Stimulated activated CD8-positive, alpha-beta memory T cell treated with anti-CD3 and anti-CD28 coated beads, Interleukin-2, amount 100 ng/mL, for 1 hour (primary cell): Measurements from ENCODE around the gene CUL9.

Source experiments
- DNase-seq, 2 donors: peaks; one replicate each; pipeline ENCODE4 v3.0.0-alpha.2; 2020; ENCODE audit warnings: low read depth in 2 of 2

CUL9 gene

DNA sequence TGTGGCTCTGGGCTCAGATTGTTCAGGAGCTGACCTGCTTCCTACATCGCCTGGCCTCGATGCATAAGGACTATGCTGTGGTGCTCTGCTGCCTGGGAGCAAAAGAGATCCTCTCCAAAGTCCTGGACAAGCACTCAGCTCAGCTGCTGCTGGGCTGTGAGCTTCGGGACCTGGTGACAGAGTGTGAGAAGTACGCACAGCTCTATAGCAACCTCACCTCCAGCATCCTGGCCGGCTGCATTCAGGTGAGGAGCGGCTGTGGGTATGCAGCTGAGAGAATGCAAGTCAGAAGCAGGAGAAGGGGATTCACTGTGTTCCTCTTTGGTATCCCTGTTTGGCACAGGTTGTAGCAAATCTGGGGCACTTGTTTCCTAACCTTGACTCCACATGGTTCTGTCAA is 17.9 kb downstream of the CUL9 start:
- DNase-seq: no peak

- DNase-seq: no peak
These were observed 18.5 kb downstream of the CUL9 start for GRCh38 chr6:43200541-43200940.

- no peak for DNase-seq
These were observed 20.5 kb downstream of the CUL9 start for GRCh38 chr6:43202451-43202850.

DNA sequence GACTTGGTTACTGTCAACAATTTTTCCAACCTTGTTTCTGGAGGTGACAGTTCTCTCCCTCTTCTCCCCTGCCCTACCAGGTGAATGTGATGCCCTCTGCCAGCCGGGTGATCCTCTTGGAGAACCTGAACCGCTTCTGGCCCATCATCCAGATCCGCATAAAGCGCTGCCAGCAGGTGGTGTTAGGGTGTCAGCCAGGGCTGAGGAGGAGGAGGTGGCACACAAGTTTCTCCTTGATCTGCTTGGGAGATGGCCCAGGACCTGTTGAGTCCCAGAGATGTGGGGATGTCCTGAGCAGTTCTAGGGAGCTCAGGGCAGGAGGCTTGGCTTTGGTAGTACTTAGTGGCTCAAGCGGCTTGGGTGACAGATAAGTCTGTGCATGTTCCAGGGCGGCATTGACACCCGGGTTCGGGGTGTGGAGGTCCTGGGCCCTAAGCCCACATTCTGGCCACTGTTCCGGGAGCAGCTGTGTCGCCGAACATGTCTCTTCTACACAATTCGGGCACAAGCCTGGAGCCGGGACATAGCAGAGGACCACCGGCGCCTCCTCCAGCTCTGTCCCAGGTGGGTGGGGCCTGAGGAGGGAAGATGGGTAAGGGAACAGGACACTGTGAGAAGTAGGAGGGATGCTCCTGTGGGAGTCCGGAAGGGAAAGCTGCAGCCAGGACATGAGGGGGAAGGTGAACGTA is 21.2 kb downstream of the CUL9 start:
- DNase-seq: no peak

DNA sequence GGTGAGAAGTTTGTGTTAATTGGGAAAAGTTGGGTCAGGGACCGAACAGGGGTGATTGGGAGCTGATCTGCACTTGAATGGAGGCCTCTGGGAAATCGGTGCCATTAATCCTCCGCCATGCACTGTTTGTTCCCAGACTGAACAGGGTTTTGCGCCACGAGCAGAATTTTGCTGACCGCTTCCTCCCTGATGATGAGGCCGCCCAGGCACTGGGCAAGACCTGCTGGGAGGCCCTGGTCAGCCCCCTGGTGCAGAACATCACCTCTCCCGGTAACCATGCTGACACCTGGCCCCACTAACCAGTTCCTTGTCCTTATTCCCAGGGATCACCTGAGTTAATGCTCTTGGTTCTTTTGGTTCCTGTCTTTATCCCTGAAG is 21.7 kb downstream of the CUL9 start:
- no peak for DNase-seq

GRCh38 chr6:43204271-43205105 is 22.5 kb downstream of the CUL9 start:
- DNase-seq: no peak

- no peak for DNase-seq
These were observed 23.9 kb downstream of the CUL9 start for GRCh38 chr6:43205849-43206248.

DNA sequence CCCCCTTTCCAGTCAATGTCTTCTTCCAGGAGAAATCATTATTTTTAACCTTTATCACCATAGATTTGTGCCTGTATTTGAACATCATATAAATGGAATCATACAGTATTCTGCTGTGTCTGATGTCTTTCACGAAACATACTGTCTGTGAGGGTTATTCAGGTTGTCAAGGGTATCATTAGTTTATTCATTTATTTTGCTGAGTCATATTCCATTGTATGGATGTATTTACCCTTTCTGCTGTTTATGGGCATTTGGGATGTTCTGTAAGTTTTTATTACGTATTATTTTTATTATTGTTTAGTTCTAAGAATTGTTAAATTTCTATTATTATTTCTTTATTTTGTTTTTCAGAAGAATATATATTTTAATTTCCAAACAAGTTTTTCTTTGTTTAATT is 25.3 kb downstream of the CUL9 start:
- DNase-seq: no peak

GRCh38 chr6:43211955-43212354 is 30.0 kb downstream of the CUL9 start:
- DNase-seq: no peak

DNA sequence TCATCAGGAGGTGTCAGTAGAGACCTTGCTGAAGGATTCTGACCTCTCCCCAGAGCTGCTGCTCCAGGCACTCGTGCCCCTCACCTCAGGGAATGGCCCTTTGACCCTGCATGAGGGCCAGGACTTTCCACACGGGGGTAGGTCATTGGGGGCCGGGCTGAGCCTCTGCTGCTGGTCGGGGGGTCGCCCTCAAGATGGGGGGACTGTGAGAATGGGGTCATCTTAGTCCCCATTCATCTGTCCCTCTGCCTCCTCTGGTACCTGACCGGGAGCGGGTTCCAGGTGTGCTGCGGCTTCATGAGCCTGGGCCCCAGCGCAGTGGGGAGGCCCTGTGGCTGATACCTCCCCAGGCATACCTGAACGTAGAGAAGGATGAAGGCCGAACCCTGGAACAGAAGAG is 31.4 kb downstream of the CUL9 start:
- no peak for DNase-seq

GRCh38 chr6:43215066-43215465 is 33.1 kb downstream of the CUL9 start:
- DNase-seq: no peak

DNA sequence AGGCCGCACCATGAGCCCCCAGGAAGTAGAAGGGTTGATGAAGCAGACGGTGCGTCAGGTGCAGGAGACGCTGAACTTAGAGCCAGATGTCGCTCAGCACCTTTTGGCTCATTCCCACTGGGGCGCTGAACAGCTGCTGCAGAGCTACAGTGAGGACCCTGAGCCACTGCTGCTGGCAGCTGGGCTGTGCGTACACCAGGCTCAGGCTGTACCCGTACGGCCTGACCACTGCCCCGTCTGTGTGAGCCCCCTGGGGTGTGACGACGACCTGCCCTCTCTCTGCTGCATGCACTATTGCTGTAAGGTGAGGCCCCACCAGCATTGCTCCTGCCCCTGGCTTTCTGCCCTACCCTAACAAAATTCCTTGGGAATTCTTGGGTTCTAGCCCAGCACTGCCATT is 34.2 kb downstream of the CUL9 start:
- DNase-seq: no peak

- DNase-seq: no peak
These were observed 35.4 kb downstream of the CUL9 start for GRCh38 chr6:43217351-43217750.

GRCh38 chr6:43219119-43219518 is 37.1 kb downstream of the CUL9 start:
- DNase-seq: no peak

DNA sequence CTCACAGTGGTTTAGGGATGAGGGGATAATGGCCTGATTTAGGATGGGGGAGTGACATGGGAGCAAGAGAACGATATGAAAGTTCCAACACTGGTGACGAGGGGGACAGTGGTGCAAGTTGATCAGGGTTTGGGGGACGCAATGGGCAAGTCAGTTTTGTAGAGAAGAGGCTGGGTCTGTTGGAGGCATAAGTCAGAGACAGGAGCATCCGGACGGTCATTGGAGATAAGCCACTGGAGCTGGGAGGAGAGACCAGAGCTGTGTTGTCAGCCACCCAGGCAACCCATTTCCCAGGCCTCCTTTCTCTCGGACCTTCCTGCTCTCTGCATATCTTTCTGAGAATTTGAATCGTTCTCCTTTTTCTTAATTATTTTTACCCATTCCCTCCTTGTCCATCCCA is 37.8 kb downstream of the CUL9 start:
- DNase-seq: no peak

GRCh38 chr6:43220439-43220951 is 38.5 kb downstream of the CUL9 start:
- no peak for DNase-seq

GRCh38 chr6:43221046-43221972 is 39.3 kb downstream of the CUL9 start:
- DNase-seq: no peak

DNA sequence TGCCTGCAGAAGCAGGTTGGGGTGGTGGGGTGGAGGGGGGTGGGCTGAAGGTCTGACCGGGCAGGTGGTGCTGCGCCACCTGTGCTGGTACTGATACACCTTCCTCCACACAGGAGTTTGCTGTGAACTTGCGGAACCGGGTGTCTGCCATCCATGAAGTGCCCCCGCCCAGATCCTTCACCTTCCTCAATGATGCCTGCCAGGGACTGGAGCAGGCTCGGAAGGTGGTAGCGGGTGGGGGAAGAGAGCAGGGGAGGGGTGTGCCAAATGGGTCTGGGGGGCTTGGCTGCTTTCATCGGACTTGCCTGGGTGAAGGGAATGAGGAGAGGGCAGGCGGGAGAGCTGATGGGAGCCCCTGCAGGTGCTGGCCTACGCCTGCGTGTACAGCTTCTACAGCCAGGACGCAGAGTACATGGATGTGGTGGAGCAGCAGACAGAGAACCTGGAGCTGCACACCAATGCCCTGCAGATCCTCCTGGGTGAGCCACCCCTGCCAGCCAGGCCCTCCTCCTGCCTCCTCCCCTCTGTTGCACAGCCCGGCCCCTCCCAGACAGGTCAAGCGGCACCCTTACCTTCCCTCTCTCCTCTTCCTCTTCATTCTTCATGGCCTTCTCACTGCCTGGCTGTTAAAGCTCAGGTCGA is 40.5 kb downstream of the CUL9 start:
- DNase-seq: no peak

DNA sequence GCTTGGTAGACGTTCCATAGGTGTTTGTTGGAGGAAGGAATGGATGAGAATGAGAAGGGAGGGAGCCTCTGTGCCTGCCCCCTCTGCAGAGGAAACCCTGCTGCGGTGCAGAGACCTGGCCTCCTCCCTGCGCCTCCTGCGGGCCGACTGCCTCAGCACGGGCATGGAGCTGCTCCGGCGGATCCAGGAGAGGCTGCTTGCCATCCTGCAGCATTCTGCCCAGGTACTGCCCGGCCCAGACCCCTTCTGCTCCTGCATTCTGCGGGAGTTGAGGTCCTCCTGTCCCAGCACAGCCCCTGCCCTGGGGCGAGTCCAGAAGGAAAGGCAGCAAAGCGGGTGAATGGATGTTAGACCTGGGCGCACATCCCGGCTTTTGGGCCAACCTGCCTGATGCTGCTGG is 41.2 kb downstream of the CUL9 start:
- no peak for DNase-seq

DNA sequence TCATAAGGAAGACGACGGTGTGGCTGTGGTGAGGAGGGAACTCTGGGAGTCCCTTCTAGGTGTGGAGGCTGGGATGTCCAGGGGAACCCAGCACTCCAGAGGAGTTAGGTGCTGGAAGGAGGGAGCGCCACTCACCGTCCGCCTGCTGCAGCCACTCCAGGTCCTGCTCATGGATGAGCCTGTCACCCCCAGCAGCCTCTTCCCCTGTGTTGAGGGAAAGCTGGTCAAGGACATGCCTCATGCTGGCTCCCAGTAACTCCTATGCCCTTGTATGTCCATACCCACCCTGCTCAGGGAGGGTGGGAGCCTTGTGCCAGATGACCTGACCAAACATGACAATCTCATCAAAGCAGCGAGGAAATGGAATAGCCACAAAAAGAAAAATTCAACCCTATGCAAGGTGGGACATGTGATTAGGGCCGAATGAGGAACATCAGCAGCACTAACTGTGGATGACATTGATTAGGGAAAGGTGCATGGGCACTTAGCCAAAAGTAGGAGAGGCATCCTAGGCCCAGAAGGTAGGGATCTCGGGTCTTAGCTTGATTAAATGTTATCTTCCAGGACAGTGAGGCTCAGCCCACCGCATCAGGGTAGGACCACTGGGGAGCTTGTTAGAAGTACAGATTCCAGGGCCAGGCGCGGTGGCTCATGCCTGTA is 44.3 kb downstream of the CUL9 start:
- DNase-seq: no peak
